Activated CD8-positive, alpha-beta memory T cell treated with anti-CD3 and anti-CD28 coated beads, Interleukin-2, amount 50 U/mL, for 4 hours (primary cell): ENCODE measurements around the gene ANKRD33B.
A peak's percentile ranks its signal among the peaks of the same experiment; 100 is the strongest.

Experiments used
- DNase-seq: peaks from one replicate; pipeline ENCODE4 v3.0.0-alpha.2; 2020

Gene ANKRD33B

GRCh38 chr5:10702911-10703491 lies 139.1 kb downstream of the ANKRD33B start:
- no peak for DNase-seq

DNA sequence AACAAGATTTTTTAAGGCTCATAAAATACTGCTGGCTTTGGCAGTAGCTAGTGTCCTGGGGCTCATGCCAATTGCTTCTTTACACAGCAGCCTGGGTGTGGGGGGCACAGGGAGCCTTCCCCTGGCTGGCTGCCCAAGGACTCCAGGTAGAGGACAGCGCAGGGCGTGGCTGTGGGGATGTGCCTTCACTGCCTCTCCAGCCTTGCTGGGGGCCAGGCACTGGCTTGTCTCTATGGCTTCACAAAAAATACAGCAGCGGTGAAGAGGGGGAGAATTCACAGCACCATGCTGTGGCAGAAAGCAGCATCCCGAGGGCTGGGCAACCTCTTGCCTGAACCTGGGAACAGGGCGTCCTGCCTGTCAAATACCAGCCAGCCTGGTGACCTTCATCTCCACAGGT lies 139.8 kb downstream of the ANKRD33B start:
- DNase-seq, result no peak

- DNase-seq, result peak; percentile 25
Observed at GRCh38 chr5:10704949-10705621, 141.2 kb downstream of the ANKRD33B start.

DNA sequence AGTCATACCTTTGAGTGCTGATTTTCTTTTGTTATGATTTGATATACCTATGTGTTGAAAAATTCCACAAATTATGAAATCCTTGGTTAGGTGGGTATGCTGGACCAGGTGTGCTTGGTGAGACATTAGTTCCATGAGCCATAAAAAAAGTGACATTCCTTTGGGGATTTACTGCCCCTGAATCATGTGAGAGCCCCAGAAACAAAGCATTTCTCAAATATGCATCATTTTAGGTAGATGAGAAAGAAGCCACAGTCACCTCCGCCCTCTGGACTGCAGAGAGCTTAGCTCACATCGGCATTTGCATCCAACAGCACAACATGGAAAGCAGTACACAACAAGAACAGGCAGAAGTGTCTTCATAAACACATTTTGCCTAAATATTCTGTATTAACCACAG lies 141.9 kb downstream of the ANKRD33B start:
- DNase-seq, result no peak

DNA sequence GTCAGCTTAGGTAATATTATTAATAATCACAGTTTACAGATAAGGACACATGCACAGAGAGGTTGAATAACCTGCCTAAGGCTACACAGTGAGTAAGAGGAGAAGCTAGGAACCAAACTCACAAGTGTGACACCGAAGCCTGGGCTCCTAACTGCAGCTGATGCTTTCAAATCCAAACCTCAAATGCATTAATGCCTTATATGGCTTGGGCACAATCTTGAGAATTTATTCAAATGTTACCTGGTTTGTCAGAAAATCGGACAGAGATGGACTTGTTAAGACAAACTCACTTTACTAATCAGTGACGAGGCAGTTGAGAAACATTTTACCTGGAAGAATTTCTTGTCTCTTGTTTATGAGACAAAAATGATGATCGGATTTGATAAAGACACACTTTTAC lies 142.5 kb downstream of the ANKRD33B start:
- DNase-seq, result no peak
